SU-DHL-6 (cell line): ENCODE measurements around the gene NRARP.

Source experiments
- H2AFZ ChIP-seq: fragments of 200-600 bp; sonication (generic); 2 replicates; pipeline ENCODE4 v1.6.1; 2014; ENCODE audit warnings: low read depth, mild to moderate bottlenecking, moderate library complexity, mixed read lengths, antibody characterized with exemption, low read length; ENCODE audit not compliant: severe bottlenecking
- H3F3A ChIP-seq: fragments of 200-600 bp; shearing (Covaris generic); 2 replicates; pipeline ENCODE4 v1.6.0; 2016; ENCODE audit warnings: antibody characterized with exemption, mild to moderate bottlenecking; ENCODE audit not compliant: insufficient read depth
- H3K27ac ChIP-seq: fragments of 200-600 bp; sonication (generic); 2 replicates; pipeline ENCODE4 v1.5.1; 2016; ENCODE audit warnings: low read depth, mild to moderate bottlenecking, low read length, moderate library complexity, mixed read lengths
- H3K27me3 ChIP-seq: fragments of 200-600 bp; sonication (generic), shearing (Covaris generic); 2 replicates; pipeline ENCODE4 v1.6.0; 2014; ENCODE audit warnings: mild to moderate bottlenecking, low read length
- H3K36me3 ChIP-seq: fragments of 200-600 bp; sonication (generic); 2 replicates; pipeline ENCODE4 v1.6.1; 2014; ENCODE audit warnings: mild to moderate bottlenecking, low read length, mixed read lengths
- H3K4me2 ChIP-seq: fragments of 300-600, 200-600 bp; shearing (Covaris generic), sonication (generic); 2 replicates; pipeline ENCODE4 v1.6.0; 2014; ENCODE audit warnings: low read length, low read depth, mild to moderate bottlenecking; ENCODE audit not compliant: poor library complexity, severe bottlenecking
- H3K4me3 ChIP-seq: fragments of 200-600 bp; sonication (generic); 2 replicates; pipeline ENCODE4 v1.5.1; 2014; ENCODE audit warnings: antibody characterized with exemption, low read length, mild to moderate bottlenecking, mixed read lengths; ENCODE audit not compliant: insufficient read depth, poor library complexity, severe bottlenecking
- H3K79me2 ChIP-seq: fragments of 200-600 bp; sonication (generic); 2 replicates; pipeline ENCODE4 v1.6.1; 2014; ENCODE audit warnings: mild to moderate bottlenecking, low read length, moderate library complexity; ENCODE audit not compliant: insufficient read depth
- H3K9ac ChIP-seq: fragments of 200-600 bp; sonication (generic); 2 replicates; pipeline ENCODE4 v1.7.0; 2014; ENCODE audit warnings: mild to moderate bottlenecking, low read length
- H3K9me2 ChIP-seq: fragments of 200-600 bp; sonication (generic); replicated peaks from 2 replicates; pipeline ENCODE4 v1.6.1; 2014; ENCODE audit warnings: low read length; ENCODE audit not compliant: insufficient read depth
- H3K9me3 ChIP-seq: fragments of 200-600 bp; sonication (generic); 2 replicates; pipeline ENCODE4 v1.6.1; 2014; ENCODE audit warnings: low read length, mixed read lengths; ENCODE audit not compliant: insufficient read depth
- H4K20me1 ChIP-seq: fragments of 200-600 bp; sonication (generic); 2 replicates; pipeline ENCODE4 v1.6.1; 2014; ENCODE audit warnings: low read depth, mild to moderate bottlenecking, antibody characterized with exemption, low read length, moderate library complexity, mixed read lengths
- CTCF ChIP-seq: fragments of 200-600 bp; sonication (generic); IDR thresholded peaks from one replicate; pipeline ENCODE4 v1.5.1; 2017; ENCODE audit warnings: antibody characterized with exemption, mild to moderate bottlenecking, low read length, moderate library complexity; ENCODE audit not compliant: insufficient read depth, poor library complexity, severe bottlenecking
- EZH2phosphoT487 ChIP-seq: fragments of 200-600 bp; sonication (generic), shearing (Covaris generic); conservative IDR thresholded peaks from 2 replicates; pipeline ENCODE4 v1.6.1; 2018; ENCODE audit warnings: mild to moderate bottlenecking, antibody characterized with exemption, low read length, moderate library complexity, mixed read lengths

NRARP gene

GRCh38 chr9:137267933-137268355, 34.1 kb downstream of the NRARP start:
- Histone ChIP-seq H3K27ac (peak overlapping the region; percentile 78), H3K9me2 (no peaks in the 10 kb centered on the region), H3K9me3 (no peaks in the 10 kb centered on the region), H3F3A (0 out of 2 replicates have a peak, but pooled peaks cover 9% of the 10 kb centered on the region), H3K4me3 (no peak overlapping the region), H4K20me1 (no peaks in the 10 kb centered on the region), H3K79me2 (no peaks in the 10 kb centered on the region), H3K9ac (no peak overlapping the region), H3K27me3 (no peaks in the 10 kb centered on the region), H2AFZ (no peak overlapping the region), H3K36me3 (no peaks in the 10 kb centered on the region), H3K4me2 (peak overlapping the region; percentile 41)
- TF ChIP-seq CTCF = no peak
- TF ChIP-seq EZH2phosphoT487 = no peak

GRCh38 chr9:137266585-137267453, 35.3 kb downstream of the NRARP start:
- no peak overlapping the region for H2AFZ ChIP-seq
- no peaks in the 10 kb centered on the region for H3K27me3 ChIP-seq
- H3K9ac ChIP-seq = no peak overlapping the region
- no peak overlapping the region for H3K4me2 ChIP-seq
- no peaks in the 10 kb centered on the region for H3K79me2 ChIP-seq
- no peaks in the 10 kb centered on the region for H3K9me2 ChIP-seq
- no peak overlapping the region for H3K27ac ChIP-seq
- no peaks in the 10 kb centered on the region for H4K20me1 ChIP-seq
- H3K36me3 ChIP-seq = no peaks in the 10 kb centered on the region
- no peak overlapping the region for H3K4me3 ChIP-seq
- no peak for TF ChIP-seq EZH2phosphoT487
- no peak for TF ChIP-seq CTCF
- 0 out of 2 replicates have a peak, but pooled peaks cover 9% of the 10 kb centered on the region for H3F3A ChIP-seq
- H3K9me3 ChIP-seq = no peaks in the 10 kb centered on the region

DNA sequence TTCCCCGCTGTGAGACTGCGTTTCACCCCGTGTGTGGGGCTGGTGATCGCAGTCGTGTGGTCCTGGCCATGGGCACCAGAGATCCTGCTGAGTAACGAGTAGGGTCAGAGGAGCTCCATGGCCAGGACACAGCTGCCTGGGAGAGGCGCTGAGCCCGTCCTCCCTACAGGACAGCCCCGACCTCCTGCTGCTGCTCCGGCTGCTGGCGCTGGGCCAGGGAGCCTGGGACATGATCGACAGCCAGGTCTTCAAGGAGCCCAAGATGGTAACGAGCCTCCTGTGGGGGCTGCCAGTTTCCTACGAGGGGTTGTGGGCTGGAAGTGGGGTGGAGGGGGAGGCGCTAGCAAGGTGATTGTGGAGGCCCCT, 35.9 kb downstream of the NRARP start:
- H3K9me2 ChIP-seq = no peaks in the 10 kb centered on the region
- H3K27ac ChIP-seq = no peak overlapping the region
- H3K36me3 ChIP-seq = no peaks in the 10 kb centered on the region
- H3K9ac ChIP-seq = no peak overlapping the region
- H3K9me3 ChIP-seq = no peaks in the 10 kb centered on the region
- no peaks in the 10 kb centered on the region for H3K79me2 ChIP-seq
- 0 out of 2 replicates have a peak, but pooled peaks cover 9% of the 10 kb centered on the region for H3F3A ChIP-seq
- H2AFZ ChIP-seq = no peak overlapping the region
- TF ChIP-seq CTCF (no peak), EZH2phosphoT487 (no peak)
- no peak overlapping the region for H3K4me2 ChIP-seq
- H4K20me1 ChIP-seq = no peaks in the 10 kb centered on the region
- H3K4me3 ChIP-seq = no peak overlapping the region
- no peaks in the 10 kb centered on the region for H3K27me3 ChIP-seq
